ENCODE data around the gene ACAP1. TPM values are rescaled to one million over a fixed set of nuclear protein-coding genes. Genes with fewer than 3 reads are reported as not detected.

ACAP1 gene
- total RNA-seq, 1 experiment from 2014 or later = 8.8 TPM

- peaks cover 3 to 5% of the 10 kb centered on the region in 2 experiments; a peak in 2 of 4 replicates for H3K36me3 ChIP-seq (ENCODE audit: control insufficient read depth in 1 of 2, insufficient read depth in 2 of 2, low read length in 2 of 2)
- DNase-seq (ENCODE audit: low read depth, low spot score) (no peak), ATAC-seq (no peak)
- H3K4me3 ChIP-seq (replicated peaks in 1 of 2; ENCODE audit: low read depth in 1 of 2, low read length in 2 of 2) = no peak overlapping the region
- intact Hi-C loops (cut with micrococcal nuclease) = no loop called here
- ChIA-PET POLR2A (interaction anchor here (1.6 kb wide), 1 partner anchor 39 kb away, joined by 3 read pairs; the partner anchor contains the start of gene TMEM102), CTCF (no interaction called here), RAD21 (ENCODE audit: low non-redundant PET in 1 of 2, low total read pairs in 2 of 2, uncharacterized antibody in 2 of 2, unreplicated experiment in 2 of 2) (no interaction called here)
- BruUV-seq (replicated peaks) = TSS peak; percentile 66
- no peak for TF ChIP-seq TCF7L2 (IDR thresholded peaks at IDR 0.05; ENCODE audit: borderline replicate concordance, extremely low read depth, insufficient read depth, insufficient read length)
- no peak for TF ChIP-seq ELF1 (IDR thresholded peaks at IDR 0.05; ENCODE audit: borderline replicate concordance, low read depth)
- no peak for TF ChIP-seq SP1 (IDR thresholded peaks at IDR 0.05; ENCODE audit: low read depth)
- 0 out of 6 replicates have a peak, but pooled peaks of 1 of the 3 experiments have one; percentile 11 for TF ChIP-seq CTCF (IDR thresholded peaks at IDR 0.05 in 2 of 3, conservative IDR thresholded peaks at IDR 0.05 in 1 of 3; ENCODE audit: borderline replicate concordance in 1 of 3, insufficient read depth in 1 of 3, low read depth in 2 of 3, low read length in 2 of 3)
- no peak for TF ChIP-seq CEBPB (IDR thresholded peaks at IDR 0.05; ENCODE audit: low read depth)
- no peak for TF ChIP-seq YY1 (IDR thresholded peaks at IDR 0.05; ENCODE audit: extremely low read depth, insufficient replicate concordance, low read depth, low read length)
- TF ChIP-seq SIN3A (IDR thresholded peaks at IDR 0.05; ENCODE audit: low read depth) = no peak
- TF ChIP-seq EGR1 (IDR thresholded peaks at IDR 0.05; ENCODE audit: low read depth) = no peak
- TF ChIP-seq REST (IDR thresholded peaks at IDR 0.05; ENCODE audit: low read depth) = no peak
- no peak overlapping the region for H3K27ac ChIP-seq (ENCODE audit: low read depth, low read length)
- peaks cover 20 to 39% of the 10 kb centered on the region in 2 experiments for H3K4me1 ChIP-seq (ENCODE audit: control insufficient read depth in 1 of 2, insufficient read depth in 2 of 2, low read length in 2 of 2)
- no peak overlapping the region for H3K4me2 ChIP-seq (ENCODE audit: low read length)
- no peaks in the 10 kb centered on the region for H3K9me2 ChIP-seq (ENCODE audit: insufficient read depth)
- no peaks in the 10 kb centered on the region for H4K20me1 ChIP-seq (ENCODE audit: insufficient read depth)
- no peak overlapping the region for H2AFZ ChIP-seq (ENCODE audit: low read depth, low read length, poor library complexity, severe bottlenecking)
- H3K79me2 ChIP-seq (ENCODE audit: insufficient read depth, low read length) = 0 out of 2 replicates have a peak, but pooled peaks cover 7% of the 10 kb centered on the region
- no peaks in the 10 kb centered on the region for H3K27me3 ChIP-seq (ENCODE audit: insufficient read depth, low read length)
- H3K9ac ChIP-seq (ENCODE audit: low read length) = no peak overlapping the region
- no peaks in the 10 kb centered on the region for H3K9me3 ChIP-seq (ENCODE audit: control insufficient read depth in 1 of 2, insufficient read depth in 1 of 2, low read depth in 1 of 2, low read length in 2 of 2)
Observed at GRCh38 chr17:7396147-7396546, 59.8 kb downstream of the ACAP1 start.

Measured in HCT116 (cell line).